NCI-H526 (cell line): ENCODE measurements around the gene TAOK3.
"Not testable (repeated sequence)": the region's sequence is repeated elsewhere in the genome, so short reads cannot be mapped to it uniquely, and the experiment has no call there.

Experiments used
- DNase-seq, 2 experiments: peaks; one replicate each; lab custom pipeline; 2025; lab: John Stamatoyannopoulos, UW

The TAOK3 gene

GRCh38 chr12:118372541-118373495, at the start of gene TAOK3:
TSS of gene TAOK3 (minus strand) at chr12:118372907. CDS start at chr12:118255567, 117,340 bp downstream.
- peak; percentile 97 to 99 for DNase-seq

- no peak for DNase-seq
Observed at GRCh38 chr12:118420673-118421072, 48.0 kb upstream of the TAOK3 start.

- DNase-seq = no peak
Observed at GRCh38 chr12:118418385-118419057, 45.8 kb upstream of the TAOK3 start.

GRCh38 chr12:118417942-118418341, 45.2 kb upstream of the TAOK3 start:
- no peak for DNase-seq

GRCh38 chr12:118409834-118410233, 37.1 kb upstream of the TAOK3 start:
- no peak for DNase-seq

GRCh38 chr12:118408241-118408640, 35.5 kb upstream of the TAOK3 start:
- not testable (repeated sequence) for DNase-seq

GRCh38 chr12:118404876-118405521, 32.3 kb upstream of the TAOK3 start:
- peak; percentile 16 to 63 for DNase-seq

- no peak for DNase-seq
Observed at GRCh38 chr12:118402251-118402650, 29.5 kb upstream of the TAOK3 start.

GRCh38 chr12:118398940-118399339, 26.2 kb upstream of the TAOK3 start:
- no peak for DNase-seq

- DNase-seq = no peak
Observed at GRCh38 chr12:118398524-118398923, 25.8 kb upstream of the TAOK3 start.

- no peak for DNase-seq
Observed at GRCh38 chr12:118397708-118398440, 25.2 kb upstream of the TAOK3 start.

GRCh38 chr12:118391836-118392235, 19.1 kb upstream of the TAOK3 start:
- no peak for DNase-seq

GRCh38 chr12:118391424-118391823, 18.7 kb upstream of the TAOK3 start:
- no peak for DNase-seq

GRCh38 chr12:118377884-118378470, 5.3 kb upstream of the TAOK3 start:
- peak; percentile 43 to 73 for DNase-seq

GRCh38 chr12:118377021-118377883, 4.5 kb upstream of the TAOK3 start:
- DNase-seq = peak; percentile 44 to 62

- DNase-seq = peak; percentile 83 to 93
Observed at GRCh38 chr12:118376089-118377020, 3.6 kb upstream of the TAOK3 start, which contains the start of gene SUDS3. TSS of gene SUDS3 (plus strand) at chr12:118376555. CDS start at chr12:118376692, 137 bp downstream.

- peak in 1 of 2 experiments; percentile 57 for DNase-seq
Observed at GRCh38 chr12:118375348-118375747, 2.6 kb upstream of the TAOK3 start.

- DNase-seq = no peak
Observed at GRCh38 chr12:118374909-118375308, 2.2 kb upstream of the TAOK3 start.

- no peak for DNase-seq
Observed at GRCh38 chr12:118374126-118374725, 1.5 kb upstream of the TAOK3 start.
